GM18873 (cell line): Measurements from ENCODE around the gene CHI3L1.
"Not testable (repeated sequence)": the region's sequence is repeated elsewhere in the genome, so short reads cannot be mapped to it uniquely, and the experiment has no call there.

Experiments
- ATAC-seq: cut with Tn5 transposase; IDR thresholded peaks from one replicate; pipeline ENCODE4 v1.9.1; 2021; ENCODE audit warnings: mild to moderate bottlenecking, moderate library complexity, moderate number of reproducible peaks; ENCODE audit not compliant: unreplicated experiment, low FRiP score

The CHI3L1 gene

GRCh38 chr1:203186446-203187303 is at the start of gene CHI3L1:
TSS of gene CHI3L1 (minus strand) at chr1:203186704. CDS start at chr1:203186623, 81 bp downstream.
- no peak for ATAC-seq

GRCh38 chr1:203234901-203235300 is 48.4 kb upstream of the CHI3L1 start:
- not testable (repeated sequence) for ATAC-seq

GRCh38 chr1:203229471-203230135 is 43.1 kb upstream of the CHI3L1 start, which contains the start of gene CHIT1:
TSS of gene CHIT1 (minus strand) at chr1:203229673. CDS start at chr1:203229636, 37 bp downstream.
- ATAC-seq = no peak

- no peak for ATAC-seq
Measured at GRCh38 chr1:203228670-203229069, 42.2 kb upstream of the CHI3L1 start.

GRCh38 chr1:203227371-203228083 is 41.0 kb upstream of the CHI3L1 start:
- ATAC-seq = no peak

- no peak for ATAC-seq
Measured at GRCh38 chr1:203225071-203225470, 38.6 kb upstream of the CHI3L1 start.

GRCh38 chr1:203223012-203223775 is 36.7 kb upstream of the CHI3L1 start:
- no peak for ATAC-seq

GRCh38 chr1:203219934-203220333 is 33.4 kb upstream of the CHI3L1 start:
- no peak for ATAC-seq

GRCh38 chr1:203219171-203219570 is 32.7 kb upstream of the CHI3L1 start:
- ATAC-seq = no peak

GRCh38 chr1:203217668-203218067 is 31.2 kb upstream of the CHI3L1 start:
- no peak for ATAC-seq

GRCh38 chr1:203217139-203217655 is 30.7 kb upstream of the CHI3L1 start:
- ATAC-seq = no peak

GRCh38 chr1:203216274-203217138 is 30.0 kb upstream of the CHI3L1 start:
- ATAC-seq = no peak

- ATAC-seq = no peak
Measured at GRCh38 chr1:203215573-203215972, 29.1 kb upstream of the CHI3L1 start.

GRCh38 chr1:203214871-203215270 is 28.4 kb upstream of the CHI3L1 start:
- ATAC-seq = no peak

- ATAC-seq = no peak
Measured at GRCh38 chr1:203213126-203213525, 26.6 kb upstream of the CHI3L1 start.

- ATAC-seq = no peak
Measured at GRCh38 chr1:203211812-203212211, 25.3 kb upstream of the CHI3L1 start.

- no peak for ATAC-seq
Measured at GRCh38 chr1:203210988-203211387, 24.5 kb upstream of the CHI3L1 start.

GRCh38 chr1:203210350-203210749 is 23.8 kb upstream of the CHI3L1 start:
- no peak for ATAC-seq

- ATAC-seq = no peak
Measured at GRCh38 chr1:203208181-203208580, 21.7 kb upstream of the CHI3L1 start.
